ENCODE data around the gene THY1. TPM values are rescaled to one million over a fixed set of nuclear protein-coding genes. Genes with fewer than 3 reads are reported as not detected.

THY1 gene
- total and polyA plus RNA-seq, 2 of the 8 experiments (the other 6 are each of a cell fraction or from before 2014, with no cell fraction given) = 286 to 2,479 TPM

- no peak for TF ChIP-seq NRF1 (IDR thresholded peaks at IDR 0.05; ENCODE audit: low read depth, low read length)
- no peak for TF ChIP-seq FOSL1 (IDR thresholded peaks at IDR 0.05; ENCODE audit: insufficient read depth, low read depth, low read length)
- no peak for TF ChIP-seq KDM4A (IDR thresholded peaks at IDR 0.05; ENCODE audit: low read depth, low read length, severe bottlenecking)
- no peak for TF ChIP-seq EP300 (IDR thresholded peaks at IDR 0.05; ENCODE audit: borderline replicate concordance in 1 of 2, low read depth in 2 of 2, low read length in 2 of 2)
- TF ChIP-seq PHF8 (conservative IDR thresholded peaks at IDR 0.05; ENCODE audit: low read depth, low read length) = no peak
- TF ChIP-seq HDAC6 (IDR thresholded peaks at IDR 0.05; ENCODE audit: low read depth, low read length) = no peak
- no peak for TF ChIP-seq CHD1 (IDR thresholded peaks at IDR 0.05; ENCODE audit: low read depth, low read length)
- TF ChIP-seq SIRT6 (IDR thresholded peaks at IDR 0.05; ENCODE audit: low read length) = no peak
- no peak for TF ChIP-seq HDAC2 (IDR thresholded peaks at IDR 0.05; ENCODE audit: borderline replicate concordance in 1 of 2, low read depth in 2 of 2, low read length in 2 of 2)
These were observed 48.2 kb downstream of the THY1 start (continued) for GRCh38 chr11:119374632-119375336.
